HG02870 (cell line): ENCODE measurements around the gene TMEM131L.
"Not testable (repeated sequence)": the region's sequence is repeated elsewhere in the genome, so short reads cannot be mapped to it uniquely, and the experiment has no call there.

ENCODE experiments used
- ATAC-seq: cut with Tn5 transposase; IDR thresholded peaks from one replicate; pipeline ENCODE4 v1.9.1; 2021; ENCODE audit warnings: mild to moderate bottlenecking, moderate library complexity; ENCODE audit not compliant: unreplicated experiment

TMEM131L gene

GRCh38 chr4:153602758-153603157 is 136.6 kb downstream of the TMEM131L start:
- no peak for ATAC-seq

- no peak for ATAC-seq
These were observed 137.1 kb downstream of the TMEM131L start for GRCh38 chr4:153603258-153603657.

GRCh38 chr4:153603835-153604234 is 137.7 kb downstream of the TMEM131L start:
- no peak for ATAC-seq

- not testable (repeated sequence) for ATAC-seq
These were observed 142.9 kb downstream of the TMEM131L start for GRCh38 chr4:153609070-153609469.

GRCh38 chr4:153610623-153611376 is 144.6 kb downstream of the TMEM131L start:
- ATAC-seq, result no peak

GRCh38 chr4:153611679-153612078 is 145.5 kb downstream of the TMEM131L start:
- ATAC-seq, result no peak

GRCh38 chr4:153612878-153613277 is 146.7 kb downstream of the TMEM131L start:
- no peak for ATAC-seq

GRCh38 chr4:153616006-153616555 is 149.9 kb downstream of the TMEM131L start:
- ATAC-seq, result peak; percentile 51

GRCh38 chr4:153618833-153619232 is 152.7 kb downstream of the TMEM131L start:
- ATAC-seq, result no peak

GRCh38 chr4:153619811-153620210 is 153.7 kb downstream of the TMEM131L start:
- ATAC-seq, result no peak

GRCh38 chr4:153620352-153620751 is 154.2 kb downstream of the TMEM131L start:
- ATAC-seq, result no peak

- ATAC-seq, result no peak
These were observed 155.9 kb downstream of the TMEM131L start for GRCh38 chr4:153622093-153622492.

GRCh38 chr4:153622778-153623240 is 156.6 kb downstream of the TMEM131L start:
- peak; percentile 55 for ATAC-seq

- ATAC-seq, result no peak
These were observed 157.3 kb downstream of the TMEM131L start for GRCh38 chr4:153623491-153623890.

GRCh38 chr4:153628796-153629315 is 162.7 kb downstream of the TMEM131L start:
- ATAC-seq, result no peak

GRCh38 chr4:153629776-153630175 is 163.6 kb downstream of the TMEM131L start:
- no peak for ATAC-seq

GRCh38 chr4:153634738-153635353 is 168.7 kb downstream of the TMEM131L start:
- no peak for ATAC-seq

- ATAC-seq, result no peak
These were observed 169.7 kb downstream of the TMEM131L start for GRCh38 chr4:153635846-153636245.

GRCh38 chr4:153637201-153637600 is 171.0 kb downstream of the TMEM131L start:
- no peak for ATAC-seq

- no peak for ATAC-seq
These were observed 171.9 kb downstream of the TMEM131L start for GRCh38 chr4:153638011-153638410.

- no peak for ATAC-seq
These were observed 172.8 kb downstream of the TMEM131L start for GRCh38 chr4:153638999-153639398.
